Adipocyte (in vitro differentiated cells): ENCODE measurements around the gene PLBD2.

Experiments used
- DNase-seq: peaks from one replicate; pipeline ENCODE4 v3.0.0-alpha.2; 2015; ENCODE audit warnings: low read depth
- H3K27me3 ChIP-seq: replicated peaks from 2 replicates; pipeline ENCODE4 v1.7.0; 2013; ENCODE audit warnings: mild to moderate bottlenecking, low read length, moderate library complexity; ENCODE audit not compliant: control insufficient read depth, insufficient read depth
- H3K36me3 ChIP-seq: 2 replicates; pipeline ENCODE4 v1.7.0; 2013; ENCODE audit warnings: low read length, mild to moderate bottlenecking, moderate library complexity; ENCODE audit not compliant: control insufficient read depth, insufficient read depth, severe bottlenecking
- H3K4me1 ChIP-seq: 2 replicates; pipeline ENCODE4 v1.7.0; 2013; ENCODE audit warnings: mild to moderate bottlenecking, low read length, moderate library complexity; ENCODE audit not compliant: control insufficient read depth, insufficient read depth
- H3K4me3 ChIP-seq: 2 replicates; pipeline ENCODE4 v1.7.0; 2013; ENCODE audit warnings: mild to moderate bottlenecking, low read length, moderate library complexity
- H3K9ac ChIP-seq: 2 replicates; pipeline ENCODE4 v1.7.0; 2013; ENCODE audit warnings: mild to moderate bottlenecking, low read length, moderate library complexity
- H3K9me3 ChIP-seq: 2 replicates; pipeline ENCODE4 v1.7.0; 2013; ENCODE audit warnings: mild to moderate bottlenecking, low read length, moderate library complexity; ENCODE audit not compliant: control insufficient read depth

PLBD2 gene

GRCh38 chr12:113400362-113400761, 42.0 kb downstream of the PLBD2 start:
- peaks cover 4% of the 10 kb centered on the region for H3K4me1 ChIP-seq
- H3K27me3 ChIP-seq, result peaks cover 30% of the 10 kb centered on the region
- no peak overlapping the region for H3K4me3 ChIP-seq
- no peaks in the 10 kb centered on the region for H3K36me3 ChIP-seq
- no peak for DNase-seq
- H3K9ac ChIP-seq, result no peak overlapping the region
- no peaks in the 10 kb centered on the region for H3K9me3 ChIP-seq

- no peak overlapping the region for H3K4me3 ChIP-seq
- no peak overlapping the region for H3K9ac ChIP-seq
- peaks cover 30% of the 10 kb centered on the region for H3K27me3 ChIP-seq
- no peak for DNase-seq
- H3K9me3 ChIP-seq, result no peaks in the 10 kb centered on the region
- H3K4me1 ChIP-seq, result peaks cover 4% of the 10 kb centered on the region
- H3K36me3 ChIP-seq, result no peaks in the 10 kb centered on the region
These were observed 42.9 kb downstream of the PLBD2 start for GRCh38 chr12:113401066-113402000.

DNA sequence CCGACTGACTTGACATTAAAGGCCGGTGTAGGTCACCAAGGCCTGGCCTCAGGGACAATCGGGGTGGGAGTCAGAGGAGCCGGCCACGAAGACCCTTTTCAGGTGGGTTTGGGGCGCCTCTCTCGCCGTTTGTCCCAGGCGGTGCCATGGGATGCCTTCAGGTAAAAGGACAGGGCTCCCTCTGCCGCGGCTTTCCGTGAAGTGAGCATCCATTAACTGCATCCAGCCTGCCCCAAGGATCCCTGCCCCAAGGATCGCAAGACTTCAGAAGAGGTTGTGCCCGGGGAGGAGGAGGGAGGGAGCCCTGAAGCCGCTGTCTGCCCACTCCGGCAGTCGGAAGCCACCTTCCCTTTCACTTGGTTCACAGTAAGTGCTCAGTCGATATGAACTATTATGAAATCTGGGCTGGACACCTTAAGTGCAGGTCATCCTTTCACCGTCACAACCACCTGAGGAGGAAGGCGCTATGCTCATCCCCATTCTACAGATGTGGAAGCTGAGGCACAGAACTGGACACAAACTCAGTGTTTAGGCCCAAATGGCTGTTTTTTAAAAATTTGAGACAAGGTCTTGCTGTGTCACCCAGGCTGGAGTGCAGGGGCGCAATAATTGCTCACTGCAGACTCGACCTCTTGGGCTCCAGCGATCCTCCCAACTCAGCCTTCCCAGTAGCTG, 44.3 kb downstream of the PLBD2 start:
- Histone ChIP-seq H3K27me3 (peaks cover 21% of the 10 kb centered on the region), H3K9ac (no peak overlapping the region), H3K36me3 (no peaks in the 10 kb centered on the region), H3K4me3 (no peak overlapping the region), H3K4me1 (peaks cover 7% of the 10 kb centered on the region), H3K9me3 (no peaks in the 10 kb centered on the region)
- no peak for DNase-seq

GRCh38 chr12:113403435-113404415, 45.3 kb downstream of the PLBD2 start, which contains the start of gene SDS:
SDS (minus strand) TSS chr12:113403887; CDS start chr12:113399708, 4,179 bp downstream.
- DNase-seq, result peak; percentile 18

GRCh38 chr12:113405694-113406093, 47.3 kb downstream of the PLBD2 start:
- no peak overlapping the region for H3K9ac ChIP-seq
- H3K36me3 ChIP-seq, result no peaks in the 10 kb centered on the region
- H3K27me3 ChIP-seq, result peaks cover 5% of the 10 kb centered on the region
- H3K4me1 ChIP-seq, result peaks cover 13% of the 10 kb centered on the region
- no peaks in the 10 kb centered on the region for H3K9me3 ChIP-seq
- no peak for DNase-seq
- no peak overlapping the region for H3K4me3 ChIP-seq

More at GRCh38 chr12:113403435-113404415, 45.3 kb downstream of the PLBD2 start, which contains the start of gene SDS:
- H3K9ac ChIP-seq, result no peak within 1 kb of the TSS
- peaks cover 13% of the 10 kb centered on the region for H3K27me3 ChIP-seq
- no peaks in the 10 kb centered on the region for H3K9me3 ChIP-seq
- peak within 1 kb of the TSS; percentile 65 for H3K4me3 ChIP-seq
- H3K4me1 ChIP-seq, result peaks cover 13% of the 10 kb centered on the region
- no peaks in the 10 kb centered on the region for H3K36me3 ChIP-seq

DNA sequence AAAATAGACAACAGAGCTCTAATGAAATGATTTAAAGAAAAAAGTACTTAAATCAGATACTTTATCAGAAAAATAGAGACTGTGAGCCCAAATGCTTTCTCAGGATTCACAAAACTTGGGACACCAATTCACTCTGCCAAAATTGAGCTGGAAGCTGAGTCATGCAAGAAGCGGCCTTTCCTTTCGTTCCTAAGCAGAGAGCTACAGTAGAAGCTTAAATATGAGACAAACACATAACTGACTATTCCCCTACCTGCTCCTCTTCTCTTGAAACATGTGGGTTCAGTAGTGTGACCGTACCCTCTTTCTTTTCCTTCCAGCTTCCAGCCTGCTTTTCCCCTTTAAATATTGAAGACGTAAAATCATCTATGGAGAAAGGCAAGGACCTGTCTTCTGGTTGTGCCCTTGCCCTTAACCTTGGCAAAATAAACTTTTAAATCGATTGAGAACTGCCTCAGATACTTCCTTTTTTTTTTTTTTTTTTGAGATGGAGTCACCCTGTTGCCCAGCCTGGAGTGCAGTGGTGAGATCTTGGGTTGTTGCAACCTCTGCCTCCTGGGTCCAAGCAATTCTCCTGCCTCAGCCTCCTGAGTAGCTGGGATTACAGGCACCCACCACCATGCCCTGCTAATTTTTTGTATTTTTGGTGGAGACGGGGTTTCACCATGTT, 49.7 kb downstream of the PLBD2 start:
- Histone ChIP-seq H3K4me1 (peaks cover 13% of the 10 kb centered on the region), H3K9me3 (no peaks in the 10 kb centered on the region), H3K36me3 (no peaks in the 10 kb centered on the region), H3K9ac (peak overlapping the region; percentile 71), H3K4me3 (peak overlapping the region; percentile 44), H3K27me3 (peaks cover 12% of the 10 kb centered on the region)
- peak; percentile 69 for DNase-seq

DNA sequence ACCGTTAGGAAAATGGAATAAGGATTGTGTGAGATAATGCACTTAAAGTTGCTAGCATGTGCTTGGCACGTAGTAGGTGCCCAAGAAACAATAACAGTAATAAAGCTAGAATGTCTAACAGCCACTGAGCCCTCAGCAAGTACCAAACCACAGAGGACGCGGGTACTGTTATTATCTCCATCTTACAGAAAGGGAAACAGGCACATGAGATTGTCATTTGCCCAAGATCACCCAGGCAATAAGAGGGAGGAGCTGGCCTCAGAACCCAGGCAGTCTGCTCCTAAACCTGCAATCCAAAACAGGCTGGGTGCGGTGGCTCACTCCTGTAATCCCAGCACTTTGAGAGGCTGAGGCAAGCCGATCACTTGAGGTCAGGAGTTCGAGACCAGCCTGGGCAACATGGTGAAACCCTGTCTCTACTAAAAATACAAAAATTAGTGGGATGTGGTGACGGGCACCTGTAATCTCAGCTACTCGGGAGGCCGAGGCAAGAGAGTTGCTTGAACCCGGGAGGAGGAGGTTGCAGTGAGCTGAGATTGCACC, 50.4 kb downstream of the PLBD2 start:
- Histone ChIP-seq H3K36me3 (no peaks in the 10 kb centered on the region), H3K9ac (no peak overlapping the region), H3K4me3 (no peak overlapping the region), H3K9me3 (no peaks in the 10 kb centered on the region), H3K27me3 (peaks cover 12% of the 10 kb centered on the region), H3K4me1 (peaks cover 15% of the 10 kb centered on the region)
- DNase-seq, result no peak

DNA sequence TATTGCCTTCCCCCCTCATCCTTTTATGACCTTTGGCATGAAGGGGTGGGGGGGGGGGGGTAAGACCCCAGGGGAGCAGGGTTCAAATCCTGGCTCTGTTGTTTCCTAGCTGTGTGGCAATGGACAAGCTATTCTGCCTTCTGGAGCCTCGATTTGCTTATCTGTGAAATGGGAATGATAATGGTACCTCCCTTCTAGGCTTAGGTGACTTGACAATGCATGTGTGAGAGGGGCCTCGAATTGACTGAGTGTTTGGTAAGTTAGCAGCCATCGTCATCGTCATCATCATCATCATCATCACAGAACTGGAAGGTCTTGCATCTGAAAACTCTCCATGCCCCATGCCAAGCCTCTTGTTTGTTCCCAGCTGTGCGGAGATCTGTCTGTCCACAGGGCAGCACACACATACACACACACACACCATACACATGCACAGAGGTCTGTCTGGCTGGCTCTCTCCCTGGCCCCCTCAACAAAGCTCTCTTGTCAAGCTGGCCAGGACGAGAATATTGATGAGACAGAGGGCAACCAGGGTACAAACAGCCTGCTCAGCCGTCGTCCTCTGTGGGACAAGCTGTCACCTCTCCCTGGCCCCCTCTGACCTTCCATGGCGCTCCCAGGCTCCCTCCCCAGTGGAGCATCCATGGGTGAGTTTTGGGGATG, 51.2 kb downstream of the PLBD2 start:
- no peak for DNase-seq
- H3K9me3 ChIP-seq, result no peaks in the 10 kb centered on the region
- no peaks in the 10 kb centered on the region for H3K36me3 ChIP-seq
- peaks cover 12% of the 10 kb centered on the region for H3K27me3 ChIP-seq
- no peak overlapping the region for H3K9ac ChIP-seq
- H3K4me3 ChIP-seq, result no peak overlapping the region
- H3K4me1 ChIP-seq, result peaks cover 12% of the 10 kb centered on the region

DNA sequence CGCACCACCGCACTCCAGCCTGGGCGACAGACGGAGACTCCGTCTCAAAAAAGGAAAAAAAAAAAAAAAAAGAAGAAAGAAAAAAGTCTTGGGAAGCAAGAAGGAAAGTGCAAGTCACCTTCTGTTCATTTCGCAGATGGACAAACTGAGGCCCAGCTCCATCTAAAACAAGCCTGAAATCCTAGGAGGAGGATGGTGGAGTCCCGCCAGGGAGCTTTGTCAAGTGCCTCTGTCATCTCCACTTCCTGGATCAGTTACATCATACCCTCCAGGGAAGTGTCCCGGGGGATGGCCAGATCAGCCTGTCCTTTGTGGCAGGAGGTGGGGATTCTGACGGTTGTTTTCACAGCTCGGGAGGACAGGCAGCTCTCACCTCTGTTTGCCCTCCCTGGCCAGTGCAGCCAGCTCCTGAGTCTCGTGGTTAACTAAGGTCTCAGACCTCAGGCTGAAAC, 55.1 kb downstream of the PLBD2 start:
- Histone ChIP-seq H3K27me3 (peaks cover 12% of the 10 kb centered on the region), H3K4me3 (no peak overlapping the region), H3K36me3 (no peaks in the 10 kb centered on the region), H3K9ac (no peak overlapping the region), H3K9me3 (no peaks in the 10 kb centered on the region), H3K4me1 (peaks cover 9% of the 10 kb centered on the region)
- DNase-seq, result no peak
